ENCODE results near the gene CYP39A1.
"Not testable (repeated sequence)": the region's sequence is repeated elsewhere in the genome, so short reads cannot be mapped to it uniquely, and the experiment has no call there.

The CYP39A1 gene

GRCh38 chr6:46648869-46649492 lies 3.6 kb downstream of the CYP39A1 start:
- DNase-seq, result peak; percentile 4

GRCh38 chr6:46648108-46648507 lies 4.5 kb downstream of the CYP39A1 start:
- DNase-seq, result not testable (repeated sequence)

GRCh38 chr6:46645265-46645664 lies 7.4 kb downstream of the CYP39A1 start:
- DNase-seq, result no peak

GRCh38 chr6:46642928-46643751 lies 9.5 kb downstream of the CYP39A1 start:
- DNase-seq, result no peak

- no peak for DNase-seq
These were observed 14.0 kb downstream of the CYP39A1 start for GRCh38 chr6:46638650-46639049.

GRCh38 chr6:46637933-46638332 lies 14.7 kb downstream of the CYP39A1 start:
- DNase-seq, result no peak

GRCh38 chr6:46637145-46637544 lies 15.5 kb downstream of the CYP39A1 start:
- no peak for DNase-seq

GRCh38 chr6:46635462-46635861 lies 17.2 kb downstream of the CYP39A1 start:
- DNase-seq, result no peak

DNA sequence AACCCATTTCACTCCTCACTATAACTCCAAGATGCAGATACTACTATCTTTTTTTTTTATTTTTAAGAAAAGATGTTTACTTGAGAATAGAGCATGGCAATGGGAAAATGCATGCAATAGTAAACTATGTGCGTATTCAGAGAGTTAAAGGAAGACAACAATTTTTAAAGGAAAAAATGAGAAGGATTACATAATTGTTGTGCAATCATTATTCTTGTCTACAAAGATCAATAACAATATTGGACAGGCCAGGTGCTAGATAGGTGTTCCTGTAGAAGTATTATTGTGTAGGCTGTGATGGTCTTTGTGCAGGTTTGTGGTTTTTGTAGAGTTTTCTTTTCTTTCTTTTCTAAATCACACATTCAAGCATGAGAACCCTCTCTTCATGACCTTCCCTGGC lies 20.6 kb downstream of the CYP39A1 start:
- DNase-seq, result no peak

- no peak for DNase-seq
These were observed 22.9 kb downstream of the CYP39A1 start for GRCh38 chr6:46629691-46630090.

DNA sequence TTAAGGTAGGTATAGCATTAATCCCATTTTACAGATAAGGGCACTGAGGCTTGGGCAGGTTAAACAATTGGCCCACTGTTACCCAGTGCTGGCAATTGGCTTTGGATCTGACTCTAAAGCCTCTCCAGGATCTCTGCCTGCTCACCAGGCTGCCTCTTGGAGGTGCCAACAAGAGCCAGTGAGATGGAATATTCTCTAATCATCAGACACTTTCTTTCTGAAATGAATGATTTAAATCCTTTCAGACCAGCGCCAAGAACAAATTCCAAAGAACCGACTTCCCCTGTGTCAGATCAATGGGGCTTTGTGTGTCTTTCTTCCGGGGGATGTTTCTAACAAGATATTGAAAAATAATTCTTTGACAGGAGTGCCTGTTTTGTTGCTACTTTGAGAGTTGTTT lies 23.6 kb downstream of the CYP39A1 start:
- DNase-seq, result no peak

DNA sequence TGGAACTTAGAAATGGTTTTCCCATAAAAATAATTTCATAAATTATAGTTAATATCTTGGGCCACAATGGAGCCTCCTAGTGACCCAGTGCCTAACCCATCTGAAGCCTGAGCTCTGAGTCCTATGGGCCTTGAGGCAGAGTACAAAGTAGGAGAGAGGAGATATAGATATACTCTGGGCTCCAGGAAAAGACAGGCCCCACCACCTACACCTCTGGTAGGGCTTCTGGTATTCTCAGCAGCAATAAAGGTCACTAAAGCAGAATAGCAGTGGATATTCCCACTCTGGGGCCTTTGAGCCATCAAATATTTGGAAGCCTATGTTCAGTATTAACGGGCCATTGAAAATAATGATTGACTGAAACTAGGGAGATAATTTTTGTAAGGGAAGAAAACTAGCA lies 24.1 kb downstream of the CYP39A1 start:
- DNase-seq, result no peak

GRCh38 chr6:46626976-46627375 lies 25.6 kb downstream of the CYP39A1 start:
- DNase-seq, result no peak

DNA sequence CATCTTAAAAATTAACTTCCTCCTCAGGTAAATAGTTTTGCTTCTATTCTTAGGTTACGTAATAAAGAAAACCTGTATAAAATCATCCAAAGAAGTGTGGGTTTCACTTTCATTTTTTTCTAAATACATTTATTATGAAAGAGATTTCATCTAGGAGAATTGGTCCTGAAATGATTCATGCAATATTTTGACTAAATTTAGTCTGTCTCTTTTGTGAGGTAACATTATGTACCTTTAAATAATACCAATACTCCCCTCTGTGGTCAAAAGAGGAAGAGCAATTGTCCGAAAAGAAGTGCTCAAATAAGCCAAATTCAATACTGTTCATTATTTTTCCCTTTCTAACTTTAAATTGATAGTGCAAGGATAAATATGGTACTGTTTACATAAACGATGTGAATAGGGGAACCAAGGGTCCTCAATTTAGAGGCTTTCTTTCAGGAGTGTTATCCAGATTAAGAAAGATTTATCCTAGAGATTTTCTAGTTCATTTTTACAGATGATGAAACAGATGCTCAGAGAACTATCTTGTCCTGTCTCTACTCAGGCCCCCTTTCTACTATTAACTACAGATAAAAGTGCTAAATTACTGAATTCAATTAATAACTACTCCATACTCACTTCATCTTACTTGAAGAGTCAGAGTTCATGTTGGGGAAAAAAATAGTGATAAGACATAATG lies 26.2 kb downstream of the CYP39A1 start:
- DNase-seq, result peak; percentile 22

GRCh38 chr6:46618726-46619125 lies 33.9 kb downstream of the CYP39A1 start:
- no peak for DNase-seq

GRCh38 chr6:46612645-46613044 lies 40.0 kb downstream of the CYP39A1 start:
- DNase-seq, result no peak

- no peak for DNase-seq
These were observed 41.6 kb downstream of the CYP39A1 start for GRCh38 chr6:46610862-46611553.

DNA sequence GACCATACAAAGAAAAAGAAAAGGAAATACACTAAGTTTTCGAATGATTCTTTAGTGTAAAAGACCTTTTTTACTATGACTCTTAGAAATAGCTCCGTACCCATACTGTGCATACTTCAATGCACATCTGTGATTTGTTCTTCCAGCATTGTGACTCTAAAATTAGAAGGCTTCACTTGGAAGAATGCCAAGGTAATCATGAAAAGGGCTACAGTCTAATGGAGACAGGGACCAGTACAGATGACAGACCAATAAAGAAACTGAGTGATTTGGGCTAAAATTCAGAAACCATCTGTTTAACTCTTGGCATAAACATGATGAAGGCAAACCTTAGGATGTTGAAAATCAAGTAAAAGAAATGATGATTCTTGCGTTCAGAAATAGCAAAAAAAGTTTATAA lies 46.3 kb downstream of the CYP39A1 start:
- DNase-seq, result peak; percentile 28

GRCh38 chr6:46605091-46605797 lies 47.4 kb downstream of the CYP39A1 start:
- DNase-seq, result no peak

DNA sequence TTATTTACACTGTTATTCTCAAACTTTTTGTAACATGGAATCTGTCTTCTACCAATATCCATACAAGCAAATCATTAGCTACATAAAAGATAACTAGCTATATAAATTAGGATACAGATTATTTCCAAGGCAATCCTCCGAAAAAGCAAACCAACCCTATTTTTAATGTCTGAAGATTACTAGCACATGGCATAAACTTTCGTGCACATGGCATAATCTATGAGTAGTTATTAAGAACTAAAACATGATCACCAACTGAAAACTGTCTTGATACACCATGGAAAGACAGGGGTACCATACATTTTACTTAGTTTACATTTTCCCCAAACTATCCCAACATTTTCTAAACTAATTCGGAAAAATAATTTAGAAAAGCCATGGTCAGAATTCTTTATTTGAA lies 54.4 kb downstream of the CYP39A1 start:
- DNase-seq, result no peak

DNA sequence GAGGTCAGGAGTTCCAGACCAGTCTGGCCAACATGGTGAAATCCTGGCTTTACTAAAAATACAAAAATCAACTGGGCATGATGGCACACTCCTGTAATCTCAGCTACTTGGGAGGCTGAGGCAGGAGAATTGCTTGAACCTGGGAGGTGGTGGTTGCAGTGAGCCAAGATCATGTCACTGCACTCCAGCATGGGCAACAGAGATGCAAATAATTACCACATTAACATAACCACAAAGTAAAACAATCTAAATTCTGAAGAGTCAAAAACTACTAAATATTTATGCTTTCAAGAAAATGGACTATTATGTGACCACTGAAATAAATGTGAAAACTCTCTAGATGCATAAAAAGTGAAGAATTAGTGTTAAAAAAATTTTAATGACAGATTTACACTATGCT lies 59.9 kb downstream of the CYP39A1 start:
- no peak for DNase-seq

DNA sequence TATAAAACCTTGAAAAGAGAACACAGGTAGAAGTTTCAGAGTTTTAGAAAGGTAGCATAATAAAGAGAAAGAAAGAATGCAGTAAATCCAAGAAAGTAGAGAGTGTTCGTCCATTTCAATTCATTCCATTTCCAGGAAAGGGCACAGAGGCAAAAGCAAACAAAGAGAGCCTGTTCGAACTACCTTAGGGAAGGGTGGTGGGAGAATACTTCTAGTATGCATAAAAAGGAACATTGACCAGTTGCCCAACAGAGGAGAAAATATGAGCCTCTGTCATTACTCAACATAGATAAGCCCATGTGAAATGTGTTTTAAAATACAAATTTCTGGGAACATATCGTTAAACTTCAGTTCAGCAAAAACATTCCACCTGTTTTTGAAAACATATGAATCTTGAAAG lies 60.6 kb downstream of the CYP39A1 start:
- DNase-seq, result no peak

GRCh38 chr6:46590765-46591164 lies 61.9 kb downstream of the CYP39A1 start:
- DNase-seq, result no peak

All from NCI-H2171 treated with DMSO at 0.1 percent for 48 hours (cell line).